ENCODE data around the gene ARHGAP26. TPM values are rescaled to one million over a fixed set of nuclear protein-coding genes. Genes with fewer than 3 reads are reported as not detected.

Gene ARHGAP26
- total RNA-seq, 4 donors from 2014 or later, result 11.1 to 36.1 (median 21.8) TPM

DNA sequence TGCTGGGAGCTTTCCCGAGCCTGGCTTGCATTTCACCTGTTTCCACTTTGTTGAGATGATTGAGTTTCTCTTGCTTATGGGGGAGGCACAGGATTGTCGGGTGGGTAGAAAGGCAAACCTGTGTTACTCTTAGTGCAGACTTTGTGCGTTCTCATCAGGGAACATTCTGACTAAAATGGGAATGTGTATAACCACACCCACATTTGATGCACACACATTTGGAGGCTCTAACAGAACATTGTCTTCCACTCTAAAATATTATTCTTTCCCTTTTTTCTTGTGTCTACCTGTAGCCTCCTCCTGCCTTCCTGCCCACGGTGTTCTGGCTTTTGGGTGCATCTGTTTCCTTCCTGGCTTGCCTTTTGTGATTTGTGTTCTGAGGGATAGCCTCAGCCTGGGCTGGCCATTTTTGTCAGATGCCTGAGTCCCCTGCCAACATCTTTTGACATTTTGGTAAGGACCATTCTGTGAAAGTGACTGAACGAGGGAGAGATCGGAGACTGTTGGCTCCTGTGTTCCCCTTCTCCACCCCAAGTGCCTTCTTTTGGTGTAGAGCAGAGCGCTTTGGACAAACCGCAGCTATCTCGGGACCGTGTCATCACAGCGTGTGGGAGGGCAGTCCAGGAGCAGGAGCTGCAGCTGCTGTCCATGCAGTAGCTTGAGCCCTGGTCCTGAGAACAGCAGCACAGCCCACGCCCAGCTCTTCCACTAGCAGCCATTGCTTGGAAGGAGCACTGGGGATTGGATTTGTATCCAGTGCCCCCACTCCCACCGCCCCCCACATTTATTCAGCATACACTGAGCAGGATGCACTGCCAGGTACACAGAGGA is 101.4 kb downstream of the ARHGAP26 start:
- Histone ChIP-seq H3K4me3 (no peak overlapping the region), H3K27me3 (no peaks in the 10 kb centered on the region), H3K27ac (peak overlapping the region; percentile 73), H3K9me3 (no peaks in the 10 kb centered on the region), H3K4me1 (peaks cover 60% of the 10 kb centered on the region), H3K36me3 (no peaks in the 10 kb centered on the region)
- TF ChIP-seq POLR2A (IDR thresholded peaks at IDR 0.05) (no peak), POLR2AphosphoS5 (IDR thresholded peaks at IDR 0.05) (no peak), EP300 (IDR thresholded peaks at IDR 0.05) (no peak)
- TF ChIP-seq, protein P1, sequence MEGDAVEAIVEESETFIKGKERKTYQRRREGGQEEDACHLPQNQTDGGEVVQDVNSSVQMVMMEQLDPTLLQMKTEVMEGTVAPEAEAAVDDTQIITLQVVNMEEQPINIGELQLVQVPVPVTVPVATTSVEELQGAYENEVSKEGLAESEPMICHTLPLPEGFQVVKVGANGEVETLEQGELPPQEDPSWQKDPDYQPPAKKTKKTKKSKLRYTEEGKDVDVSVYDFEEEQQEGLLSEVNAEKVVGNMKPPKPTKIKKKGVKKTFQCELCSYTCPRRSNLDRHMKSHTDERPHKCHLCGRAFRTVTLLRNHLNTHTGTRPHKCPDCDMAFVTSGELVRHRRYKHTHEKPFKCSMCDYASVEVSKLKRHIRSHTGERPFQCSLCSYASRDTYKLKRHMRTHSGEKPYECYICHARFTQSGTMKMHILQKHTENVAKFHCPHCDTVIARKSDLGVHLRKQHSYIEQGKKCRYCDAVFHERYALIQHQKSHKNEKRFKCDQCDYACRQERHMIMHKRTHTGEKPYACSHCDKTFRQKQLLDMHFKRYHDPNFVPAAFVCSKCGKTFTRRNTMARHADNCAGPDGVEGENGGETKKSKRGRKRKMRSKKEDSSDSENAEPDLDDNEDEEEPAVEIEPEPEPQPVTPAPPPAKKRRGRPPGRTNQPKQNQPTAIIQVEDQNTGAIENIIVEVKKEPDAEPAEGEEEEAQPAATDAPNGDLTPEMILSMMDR (IDR thresholded peaks at IDR 0.05), result no peak
- WGBS, result 58% methylated on average over 13 of the region's 13 CpGs
- no peak for DNase-seq (ENCODE audit: low spot score in 2 of 2)

DNA sequence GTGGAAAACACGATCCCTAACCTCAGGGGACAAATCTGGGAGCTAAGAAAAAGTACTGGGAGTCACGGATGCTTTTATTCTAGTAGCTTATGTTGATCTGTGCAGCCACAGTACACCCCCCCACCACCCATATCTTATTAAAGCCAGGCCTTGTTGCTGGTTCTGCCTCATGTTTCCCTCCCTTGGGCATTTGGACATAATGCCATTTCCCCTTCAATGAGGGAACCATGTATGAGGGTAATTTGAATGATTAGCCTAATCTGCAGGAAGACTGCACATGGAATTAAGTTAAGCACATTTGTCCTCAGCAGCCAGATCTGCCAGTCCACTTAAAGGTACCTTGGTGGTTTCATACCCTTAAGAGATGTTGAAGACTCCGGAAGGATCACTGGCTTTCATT is 102.0 kb downstream of the ARHGAP26 start:
- peak overlapping the region; percentile 73 for H3K27ac ChIP-seq
- no peaks in the 10 kb centered on the region for H3K9me3 ChIP-seq
- no peak overlapping the region for H3K4me3 ChIP-seq
- H3K4me1 ChIP-seq, result peaks cover 54% of the 10 kb centered on the region
- DNase-seq (ENCODE audit: low spot score in 2 of 2), result no peak
- no peaks in the 10 kb centered on the region for H3K27me3 ChIP-seq
- H3K36me3 ChIP-seq, result no peaks in the 10 kb centered on the region
- 80% methylated on average over 3 of the region's 3 CpGs for WGBS
- TF ChIP-seq, protein P1 (IDR thresholded peaks at IDR 0.05), result no peak
- TF ChIP-seq POLR2AphosphoS5 (IDR thresholded peaks at IDR 0.05), result no peak
- TF ChIP-seq POLR2A (IDR thresholded peaks at IDR 0.05), result no peak
- no peak for TF ChIP-seq EP300 (IDR thresholded peaks at IDR 0.05)

DNA sequence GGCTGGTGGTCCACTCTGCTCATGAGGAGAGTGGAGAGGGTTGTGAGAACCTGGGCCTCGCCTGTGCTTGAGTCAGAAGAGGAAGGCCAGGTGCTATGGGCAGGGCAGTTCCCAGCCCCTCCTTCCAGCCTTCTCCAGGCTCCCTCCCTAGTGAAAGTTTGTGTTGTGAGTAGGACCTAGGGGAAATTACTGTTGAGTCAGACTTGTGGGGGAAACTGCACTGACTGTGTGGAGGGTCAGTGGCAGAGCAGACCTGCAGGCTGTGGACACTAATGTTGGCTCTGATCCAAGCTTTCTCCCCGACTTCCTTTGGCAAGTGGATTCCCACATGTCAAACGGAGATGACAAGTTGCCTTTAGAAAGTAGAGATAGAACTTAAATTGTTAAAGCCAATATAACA is 102.6 kb downstream of the ARHGAP26 start:
- no peak for DNase-seq (ENCODE audit: low spot score in 2 of 2)

DNA sequence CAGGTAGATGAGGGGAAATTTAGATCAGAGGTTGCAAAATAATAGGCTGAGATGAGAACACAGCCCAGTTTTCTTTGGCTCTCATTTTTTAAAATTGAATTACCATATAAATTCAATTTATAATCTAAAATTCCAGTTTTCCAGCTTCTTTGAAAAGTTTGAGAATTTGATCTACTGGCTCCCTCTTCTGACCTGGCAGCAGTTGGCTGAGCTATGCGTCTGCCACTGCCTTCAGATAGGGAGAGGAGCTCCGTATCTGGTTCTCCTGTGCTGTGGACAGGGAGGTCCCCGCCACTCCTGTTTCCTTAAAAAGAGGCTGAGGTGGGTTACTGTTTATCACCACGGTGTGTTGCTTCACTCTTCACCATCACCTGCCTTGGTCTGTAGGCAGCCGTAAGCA is 103.7 kb downstream of the ARHGAP26 start:
- WGBS, result 88% methylated on average over 5 of the region's 5 CpGs
- Histone ChIP-seq H3K9me3 (no peaks in the 10 kb centered on the region), H3K27me3 (no peaks in the 10 kb centered on the region), H3K4me3 (no peak overlapping the region), H3K4me1 (peaks cover 50% of the 10 kb centered on the region), H3K27ac (no peak overlapping the region), H3K36me3 (no peaks in the 10 kb centered on the region)
- TF ChIP-seq EP300 (IDR thresholded peaks at IDR 0.05) (no peak), POLR2A (IDR thresholded peaks at IDR 0.05) (no peak), POLR2AphosphoS5 (IDR thresholded peaks at IDR 0.05) (no peak)
- TF ChIP-seq, protein P1 (IDR thresholded peaks at IDR 0.05), result no peak
- DNase-seq (ENCODE audit: low spot score in 2 of 2), result no peak

More for the DNA sequence above, 102.6 kb downstream of the ARHGAP26 start:
- H3K36me3 ChIP-seq, result no peaks in the 10 kb centered on the region
- H3K4me1 ChIP-seq, result peaks cover 50% of the 10 kb centered on the region
- H3K9me3 ChIP-seq, result no peaks in the 10 kb centered on the region
- WGBS, result 43% methylated on average over 3 of the region's 3 CpGs
- H3K4me3 ChIP-seq, result no peak overlapping the region
- no peak overlapping the region for H3K27ac ChIP-seq
- H3K27me3 ChIP-seq, result no peaks in the 10 kb centered on the region
- TF ChIP-seq POLR2A (IDR thresholded peaks at IDR 0.05) (no peak), EP300 (IDR thresholded peaks at IDR 0.05) (no peak), POLR2AphosphoS5 (IDR thresholded peaks at IDR 0.05) (no peak)
- TF ChIP-seq, protein P1 (IDR thresholded peaks at IDR 0.05), result no peak

DNA sequence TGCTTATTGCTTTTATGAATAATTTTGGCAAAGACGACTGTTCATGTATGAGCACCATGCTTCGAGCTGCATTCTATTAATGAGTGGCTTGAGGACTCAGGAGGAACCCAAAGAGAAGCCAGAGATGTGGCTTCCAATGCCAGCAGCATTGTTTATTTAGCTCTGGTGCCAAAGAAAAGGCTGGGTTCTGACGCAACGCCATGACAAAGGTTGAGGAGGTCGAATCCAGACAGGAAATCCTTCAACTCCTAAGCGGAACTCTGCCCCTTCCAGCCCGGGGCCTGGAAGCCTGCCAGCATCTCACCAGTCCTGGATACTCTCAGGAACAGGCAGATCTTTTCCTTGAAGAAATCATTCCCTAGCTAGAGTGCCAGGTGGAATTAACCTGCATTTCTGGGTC is 104.4 kb downstream of the ARHGAP26 start:
- peak; percentile 84 to 87 for DNase-seq (ENCODE audit: low spot score in 2 of 2)
- H3K4me3 ChIP-seq, result no peak overlapping the region
- H3K9me3 ChIP-seq, result no peaks in the 10 kb centered on the region
- H3K4me1 ChIP-seq, result peaks cover 48% of the 10 kb centered on the region
- WGBS, result 50% methylated on average over 7 of the region's 7 CpGs
- H3K27me3 ChIP-seq, result no peaks in the 10 kb centered on the region
- H3K27ac ChIP-seq, result no peak overlapping the region
- no peak for TF ChIP-seq EP300 (IDR thresholded peaks at IDR 0.05)
- no peak for TF ChIP-seq POLR2A (IDR thresholded peaks at IDR 0.05)
- TF ChIP-seq, protein P1 (IDR thresholded peaks at IDR 0.05), result no peak
- peak in 1 of 3 donors; percentile 57 for TF ChIP-seq POLR2AphosphoS5 (IDR thresholded peaks at IDR 0.05)
- no peaks in the 10 kb centered on the region for H3K36me3 ChIP-seq
